Measurements from ENCODE around the gene PTPRT.
"Not testable (repeated sequence)": the region's sequence is repeated elsewhere in the genome, so short reads cannot be mapped to it uniquely, and the experiment has no call there.

The PTPRT gene

GRCh38 chr20:42906120-42906519, 283.6 kb downstream of the PTPRT start:
- H3K4me3 ChIP-seq (ENCODE audit: low read depth, low read length): no peak overlapping the region
- DNase-seq (ENCODE audit: low read depth): no peak
- TF ChIP-seq CTCF (IDR thresholded peaks at IDR 0.05; ENCODE audit: low read depth, low read length) (no peak), MYC (IDR thresholded peaks at IDR 0.05; ENCODE audit: low read depth, low read length) (no peak), MAX (IDR thresholded peaks at IDR 0.05; ENCODE audit: low read depth, low read length) (no peak), POLR2A (IDR thresholded peaks at IDR 0.05; ENCODE audit: extremely low read depth, insufficient read length) (no peak)

GRCh38 chr20:42902509-42902908, 287.2 kb downstream of the PTPRT start:
- no peak for DNase-seq (ENCODE audit: low read depth)
- TF ChIP-seq MAX (IDR thresholded peaks at IDR 0.05; ENCODE audit: low read depth, low read length): no peak
- no peak for TF ChIP-seq MYC (IDR thresholded peaks at IDR 0.05; ENCODE audit: low read depth, low read length)
- no peak for TF ChIP-seq POLR2A (IDR thresholded peaks at IDR 0.05; ENCODE audit: extremely low read depth, insufficient read length)
- H3K4me3 ChIP-seq (ENCODE audit: low read depth, low read length): no peak overlapping the region

- no peak overlapping the region for H3K4me3 ChIP-seq (ENCODE audit: low read depth, low read length)
- DNase-seq (ENCODE audit: low read depth): no peak
- TF ChIP-seq POLR2A (IDR thresholded peaks at IDR 0.05; ENCODE audit: extremely low read depth, insufficient read length) (no peak), MAX (IDR thresholded peaks at IDR 0.05; ENCODE audit: low read depth, low read length) (no peak), CTCF (IDR thresholded peaks at IDR 0.05; ENCODE audit: low read depth, low read length) (no peak), MYC (IDR thresholded peaks at IDR 0.05; ENCODE audit: low read depth, low read length) (no peak)
Measured at GRCh38 chr20:42901689-42902440, 287.8 kb downstream of the PTPRT start.

GRCh38 chr20:42900764-42901163, 288.9 kb downstream of the PTPRT start:
- not testable (repeated sequence) for H3K4me3 ChIP-seq (ENCODE audit: low read depth, low read length); DNase-seq (ENCODE audit: low read depth)

- DNase-seq (ENCODE audit: low read depth): no peak
- TF ChIP-seq MAX (IDR thresholded peaks at IDR 0.05; ENCODE audit: low read depth, low read length) (no peak), CTCF (IDR thresholded peaks at IDR 0.05; ENCODE audit: low read depth, low read length) (no peak), POLR2A (IDR thresholded peaks at IDR 0.05; ENCODE audit: extremely low read depth, insufficient read length) (no peak), MYC (IDR thresholded peaks at IDR 0.05; ENCODE audit: low read depth, low read length) (no peak)
- H3K4me3 ChIP-seq (ENCODE audit: low read depth, low read length): no peak overlapping the region
Measured at GRCh38 chr20:42895020-42895419, 294.7 kb downstream of the PTPRT start.

- DNase-seq (ENCODE audit: low read depth): no peak
- no peak for TF ChIP-seq MYC (IDR thresholded peaks at IDR 0.05; ENCODE audit: low read depth, low read length)
- no peak for TF ChIP-seq CTCF (IDR thresholded peaks at IDR 0.05; ENCODE audit: low read depth, low read length)
- no peak for TF ChIP-seq POLR2A (IDR thresholded peaks at IDR 0.05; ENCODE audit: extremely low read depth, insufficient read length)
- TF ChIP-seq MAX (IDR thresholded peaks at IDR 0.05; ENCODE audit: low read depth, low read length): no peak
- H3K4me3 ChIP-seq (ENCODE audit: low read depth, low read length): no peak overlapping the region
Measured at GRCh38 chr20:42894483-42894882, 295.2 kb downstream of the PTPRT start.

Data from NB4 (cell line).